A673 (cell line): Measurements from ENCODE around the gene CHRNA9.

Source experiments
- EZH2 ChIP-seq: fragments of 200-600 bp; sonication (generic); IDR thresholded peaks from 2 replicates; pipeline ENCODE4 v1.6.1; 2017; ENCODE audit warnings: borderline replicate concordance, low read depth, mild to moderate bottlenecking, mixed read lengths, antibody characterized with exemption, low read length; ENCODE audit not compliant: poor library complexity, severe bottlenecking
- TF ChIP-seq, protein P1 (sequence below): fragments of 300-800, 200-600 bp; sonication (generic); conservative IDR thresholded peaks from 2 replicates; pipeline ENCODE4 v1.5.1; 2017; ENCODE audit warnings: low read depth, mild to moderate bottlenecking, antibody characterized with exemption, low read length, moderate library complexity, mixed read lengths

DNA sequence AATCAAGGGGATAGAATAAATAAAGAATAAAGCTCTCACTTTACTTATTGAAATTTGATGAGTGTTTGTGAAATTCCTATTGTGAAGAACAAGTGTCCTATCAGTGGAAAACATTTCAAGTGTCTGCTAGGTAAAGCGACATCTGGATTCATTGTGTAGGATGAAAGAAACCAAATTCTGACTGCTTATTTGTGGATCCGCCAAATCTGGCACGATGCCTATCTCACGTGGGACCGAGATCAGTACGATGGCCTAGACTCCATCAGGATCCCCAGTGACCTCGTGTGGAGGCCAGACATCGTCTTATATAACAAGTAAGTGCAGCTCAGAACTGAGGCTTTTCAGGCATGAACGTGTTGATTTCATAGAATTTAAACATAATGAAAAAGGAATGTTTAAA, 1.9 kb downstream of the CHRNA9 start:
- TF ChIP-seq, protein P1, sequence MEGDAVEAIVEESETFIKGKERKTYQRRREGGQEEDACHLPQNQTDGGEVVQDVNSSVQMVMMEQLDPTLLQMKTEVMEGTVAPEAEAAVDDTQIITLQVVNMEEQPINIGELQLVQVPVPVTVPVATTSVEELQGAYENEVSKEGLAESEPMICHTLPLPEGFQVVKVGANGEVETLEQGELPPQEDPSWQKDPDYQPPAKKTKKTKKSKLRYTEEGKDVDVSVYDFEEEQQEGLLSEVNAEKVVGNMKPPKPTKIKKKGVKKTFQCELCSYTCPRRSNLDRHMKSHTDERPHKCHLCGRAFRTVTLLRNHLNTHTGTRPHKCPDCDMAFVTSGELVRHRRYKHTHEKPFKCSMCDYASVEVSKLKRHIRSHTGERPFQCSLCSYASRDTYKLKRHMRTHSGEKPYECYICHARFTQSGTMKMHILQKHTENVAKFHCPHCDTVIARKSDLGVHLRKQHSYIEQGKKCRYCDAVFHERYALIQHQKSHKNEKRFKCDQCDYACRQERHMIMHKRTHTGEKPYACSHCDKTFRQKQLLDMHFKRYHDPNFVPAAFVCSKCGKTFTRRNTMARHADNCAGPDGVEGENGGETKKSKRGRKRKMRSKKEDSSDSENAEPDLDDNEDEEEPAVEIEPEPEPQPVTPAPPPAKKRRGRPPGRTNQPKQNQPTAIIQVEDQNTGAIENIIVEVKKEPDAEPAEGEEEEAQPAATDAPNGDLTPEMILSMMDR, result no peak
- no peak for TF ChIP-seq EZH2
